Esophagus squamous epithelium (tissue), 4 donors: ENCODE data around the gene ATAD1.

Experiments
- POLR2A ChIP-seq, 4 donors: fragments of 450-650 bp; IDR thresholded peaks; one replicate each; pipeline ENCODE4 v1.6.1; 2017; ENCODE audit warnings: antibody characterized with exemption in 4 of 4, mild to moderate bottlenecking in 4 of 4, moderate library complexity in 3 of 4
- TF ChIP-seq, protein P1 (sequence below), 6 experiments: fragments of 450-650 bp in 4 of 6; fragments of 200-600 bp in 2 of 6; sonication (generic) in 2 of 6; IDR thresholded peaks; one replicate each; pipeline ENCODE4 v1.5.1; 2016 to 2019; ENCODE audit warnings: antibody characterized with exemption in 6 of 6, mild to moderate bottlenecking in 4 of 6, moderate library complexity in 4 of 6

- no peak for TF ChIP-seq POLR2A (IDR thresholded peaks at IDR 0.05)
- TF ChIP-seq, protein P1, sequence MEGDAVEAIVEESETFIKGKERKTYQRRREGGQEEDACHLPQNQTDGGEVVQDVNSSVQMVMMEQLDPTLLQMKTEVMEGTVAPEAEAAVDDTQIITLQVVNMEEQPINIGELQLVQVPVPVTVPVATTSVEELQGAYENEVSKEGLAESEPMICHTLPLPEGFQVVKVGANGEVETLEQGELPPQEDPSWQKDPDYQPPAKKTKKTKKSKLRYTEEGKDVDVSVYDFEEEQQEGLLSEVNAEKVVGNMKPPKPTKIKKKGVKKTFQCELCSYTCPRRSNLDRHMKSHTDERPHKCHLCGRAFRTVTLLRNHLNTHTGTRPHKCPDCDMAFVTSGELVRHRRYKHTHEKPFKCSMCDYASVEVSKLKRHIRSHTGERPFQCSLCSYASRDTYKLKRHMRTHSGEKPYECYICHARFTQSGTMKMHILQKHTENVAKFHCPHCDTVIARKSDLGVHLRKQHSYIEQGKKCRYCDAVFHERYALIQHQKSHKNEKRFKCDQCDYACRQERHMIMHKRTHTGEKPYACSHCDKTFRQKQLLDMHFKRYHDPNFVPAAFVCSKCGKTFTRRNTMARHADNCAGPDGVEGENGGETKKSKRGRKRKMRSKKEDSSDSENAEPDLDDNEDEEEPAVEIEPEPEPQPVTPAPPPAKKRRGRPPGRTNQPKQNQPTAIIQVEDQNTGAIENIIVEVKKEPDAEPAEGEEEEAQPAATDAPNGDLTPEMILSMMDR (IDR thresholded peaks at IDR 0.05): no peak
Measured at GRCh38 chr10:87759551-87759950, 58.5 kb downstream of the ATAD1 start.
